HEK293 (cell line): Measurements from ENCODE around the gene RASA3.

Source experiments
- CTCF ChIA-PET: fragments of 350-600 bp; formaldehyde crosslinking; extraction: SDS; loops from one replicate; lab custom pipeline; 2021; ENCODE audit warnings: antibody characterized with exemption; lab: Yijun Ruan, JAX
- POLR2A ChIA-PET: fragments of 300-600 bp; formaldehyde crosslinking; extraction: SDS; loops from one replicate; lab custom pipeline; 2020; ENCODE audit warnings: antibody characterized with exemption, inconsistent platforms; lab: Yijun Ruan, JAX
- H3K27ac ChIP-seq: fragments of 200-500 bp; sonication (Bioruptor generic); 2 replicates; pipeline ENCODE4 v1.5.1; 2014; ENCODE audit warnings: low read depth, low read length, control low read depth, inconsistent platforms; ENCODE audit errors: extremely low read depth
- H3K36me3 ChIP-seq, 2 experiments: fragments of 200-500 bp in 1 of 2; sonication (Bioruptor generic) in 1 of 2; 1 replicate in 1 of 2; 2 replicates in 1 of 2; pipeline ENCODE4 v1.5.1; 2014 to 2017; ENCODE audit warnings: inconsistent platforms in 2 of 2, low read length in 2 of 2; ENCODE audit not compliant: control insufficient read depth in 2 of 2, insufficient read depth in 1 of 2
- H3K4me1 ChIP-seq: fragments of 200-500 bp; sonication (Bioruptor generic); 2 replicates; pipeline ENCODE4 v1.5.1; 2014; ENCODE audit warnings: mild to moderate bottlenecking, low read length, inconsistent platforms; ENCODE audit not compliant: control insufficient read depth, insufficient read depth
- H3K4me3 ChIP-seq: 2 replicates; pipeline ENCODE4 v1.5.1; 2011; ENCODE audit warnings: low read depth, mild to moderate bottlenecking, control low read depth, low read length, moderate library complexity
- H3K9me3 ChIP-seq: fragments of 200-500 bp; sonication (Bioruptor generic); 2 replicates; pipeline ENCODE4 v1.5.1; 2014; ENCODE audit warnings: low read depth, low read length, inconsistent platforms; ENCODE audit not compliant: control insufficient read depth, insufficient read depth
- EGR2 ChIP-seq: fragments of 450-650 bp; formaldehyde crosslinking; IDR thresholded peaks from 2 replicates; pipeline ENCODE4 v1.5.1; 2016; ENCODE audit warnings: low read depth, missing biosample characterization, missing genetic modification characterization
- HOXC10 ChIP-seq: sonication (generic); formaldehyde crosslinking; IDR thresholded peaks from 2 replicates; pipeline ENCODE4 v1.8.1; 2023; ENCODE audit warnings: mild to moderate bottlenecking, missing genetic modification reagents
- KLF17 ChIP-seq: fragments of 450-650 bp; formaldehyde crosslinking; IDR thresholded peaks from 2 replicates; pipeline ENCODE4 v1.5.1; 2016; ENCODE audit warnings: missing biosample characterization, missing genetic modification characterization
- OSR2 ChIP-seq: fragments of 450-650 bp; formaldehyde crosslinking; IDR thresholded peaks from 2 replicates; pipeline ENCODE4 v1.5.1; 2016; ENCODE audit warnings: missing biosample characterization, missing genetic modification characterization
- PRDM10 ChIP-seq: fragments of 450-650 bp; formaldehyde crosslinking; IDR thresholded peaks from 2 replicates; pipeline ENCODE4 v1.5.1; 2016; ENCODE audit warnings: missing biosample characterization, missing genetic modification characterization
- SCRT2 ChIP-seq: fragments of 450-650 bp; formaldehyde crosslinking; IDR thresholded peaks from 2 replicates; pipeline ENCODE4 v1.5.1; 2016; ENCODE audit warnings: missing biosample characterization, missing genetic modification characterization
- ZFHX2 ChIP-seq: fragments of 450-650 bp; formaldehyde crosslinking; conservative IDR thresholded peaks from 2 replicates; pipeline ENCODE4 v1.5.1; 2016; ENCODE audit warnings: missing biosample characterization, missing genetic modification characterization
- ZIC2 ChIP-seq: fragments of 450-650 bp; formaldehyde crosslinking; IDR thresholded peaks from 2 replicates; pipeline ENCODE4 v1.5.1; 2016; ENCODE audit warnings: missing biosample characterization, missing genetic modification characterization
- ZNF16 ChIP-seq: fragments of 450-650 bp; formaldehyde crosslinking; IDR thresholded peaks from 2 replicates; pipeline ENCODE4 v1.5.1; 2016; ENCODE audit warnings: low read depth, missing biosample characterization, missing genetic modification characterization
- ZNF292 ChIP-seq: fragments of 450-650 bp; formaldehyde crosslinking; IDR thresholded peaks from 2 replicates; pipeline ENCODE4 v1.5.1; 2016; ENCODE audit warnings: low read depth, missing biosample characterization, missing genetic modification characterization, borderline replicate concordance
- ZNF548 ChIP-seq: fragments of 450-650 bp; formaldehyde crosslinking; IDR thresholded peaks from 2 replicates; pipeline ENCODE4 v1.5.1; 2016; ENCODE audit warnings: missing biosample characterization, missing genetic modification characterization
- ZNF660 ChIP-seq: fragments of 450-650 bp; IDR thresholded peaks from 2 replicates; pipeline ENCODE4 v1.5.1; 2018; ENCODE audit warnings: missing biosample characterization, mild to moderate bottlenecking, missing genetic modification characterization
- ZNF664 ChIP-seq: fragments of 450-650 bp; formaldehyde crosslinking; IDR thresholded peaks from 2 replicates; pipeline ENCODE4 v1.5.1; 2016; ENCODE audit warnings: missing biosample characterization, missing genetic modification characterization
- TF ChIP-seq, protein P1 (sequence below): fragments of 450-650 bp; formaldehyde crosslinking; IDR thresholded peaks from 2 replicates; pipeline ENCODE4 v1.5.1; 2016; ENCODE audit warnings: missing biosample characterization, missing genetic modification characterization

Gene RASA3

DNA sequence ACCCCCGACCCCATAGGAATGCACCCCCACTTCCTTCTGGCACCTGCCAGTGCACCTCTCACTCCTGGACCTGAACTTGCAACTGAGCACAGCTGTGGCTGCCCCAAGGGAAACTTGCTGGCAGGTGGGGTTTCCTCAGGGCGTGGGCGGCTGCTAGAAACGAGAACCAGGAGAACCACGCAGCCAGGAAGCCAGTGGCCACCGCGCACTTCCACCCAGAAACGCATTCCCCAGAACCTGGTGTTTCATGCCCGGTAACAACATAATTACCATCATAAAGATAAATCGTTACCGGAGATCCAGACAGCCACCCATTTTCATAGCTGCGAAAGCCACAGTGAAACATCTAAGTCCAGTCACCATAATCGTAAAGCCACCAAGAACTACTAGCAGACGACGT lies 83.4 kb downstream of the RASA3 start:
- ChIA-PET POLR2A (no interaction called here), CTCF (no interaction called here)
- Histone ChIP-seq H3K9me3 (no peaks in the 10 kb centered on the region), H3K4me3 (no peak overlapping the region), H3K27ac (no peak overlapping the region), H3K4me1 (no peaks in the 10 kb centered on the region)
- peak; percentile 53 for TF ChIP-seq ZFHX2
- 0 out of 2 replicates have a peak, but pooled peaks have one; percentile 9 for TF ChIP-seq EGR2 (tag by site-specific recombination)
- 0 out of 2 replicates have a peak, but pooled peaks have one; percentile 36 for TF ChIP-seq OSR2 (tag by site-specific recombination)
- TF ChIP-seq ZNF548 (tag by site-specific recombination): no peak
- TF ChIP-seq, all 188 proteins: peak for 3
- H3K36me3 ChIP-seq: no peaks in the 10 kb centered on the region

DNA sequence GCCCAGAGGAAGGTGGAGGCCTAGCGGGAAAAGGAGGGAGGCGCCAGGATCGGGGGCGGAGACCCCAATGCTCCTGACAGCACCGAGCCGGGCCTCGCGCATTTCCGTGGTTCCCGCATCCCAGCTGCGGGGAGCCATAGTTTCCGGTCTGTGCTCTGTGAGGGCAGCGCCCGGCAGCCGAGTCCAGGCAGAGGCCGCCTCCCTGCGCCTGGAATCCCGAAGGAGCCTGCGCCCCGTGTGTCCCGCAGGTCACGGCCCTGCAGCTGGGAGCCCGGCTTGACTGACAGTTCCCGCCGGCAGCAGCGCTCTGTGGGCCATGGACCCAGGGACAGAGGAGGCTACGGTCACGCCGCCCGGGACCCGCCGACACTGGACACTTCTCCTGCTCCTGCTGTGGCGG lies 84.0 kb downstream of the RASA3 start:
- no peak overlapping the region for H3K27ac ChIP-seq
- POLR2A ChIA-PET: no interaction called here
- H3K4me1 ChIP-seq: no peaks in the 10 kb centered on the region
- TF ChIP-seq HOXC10 (CRISPR knock-in tag): no peak
- no peak for TF ChIP-seq EGR2 (tag by site-specific recombination)
- TF ChIP-seq ZNF664 (tag by site-specific recombination): no peak
- no peak overlapping the region for H3K4me3 ChIP-seq
- CTCF ChIA-PET: no interaction called here
- H3K9me3 ChIP-seq: no peaks in the 10 kb centered on the region
- no peaks in the 10 kb centered on the region for H3K36me3 ChIP-seq

DNA sequence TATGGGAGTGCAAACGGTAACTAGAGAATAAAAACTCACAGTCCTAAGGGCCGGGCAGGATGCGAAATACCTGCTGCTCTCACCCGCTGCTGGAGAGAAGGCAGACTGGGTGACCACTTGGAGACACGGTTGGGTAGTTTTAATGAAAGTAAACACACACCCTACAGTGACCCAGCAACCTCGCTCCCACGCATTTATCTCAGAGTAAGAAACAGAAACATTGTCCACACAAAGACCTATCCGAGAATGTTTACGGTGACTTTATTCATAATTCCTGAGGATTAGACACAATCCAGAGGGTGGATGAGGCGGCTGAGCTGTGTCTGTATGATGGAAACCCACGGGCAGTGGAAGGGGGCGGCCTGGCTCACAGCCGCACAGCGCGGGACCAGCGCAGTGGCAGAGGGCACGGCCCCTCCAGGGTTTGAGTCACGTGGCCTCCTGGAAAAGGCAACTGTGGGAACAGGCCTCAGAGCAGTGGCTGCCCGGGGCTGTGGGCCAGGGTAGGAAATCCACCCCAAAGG lies 85.0 kb downstream of the RASA3 start:
- Histone ChIP-seq H3K4me1 (no peaks in the 10 kb centered on the region), H3K4me3 (no peak overlapping the region), H3K9me3 (no peaks in the 10 kb centered on the region), H3K27ac (no peak overlapping the region), H3K36me3 (no peaks in the 10 kb centered on the region)
- POLR2A ChIA-PET: no interaction called here
- CTCF ChIA-PET: no interaction called here
- TF ChIP-seq ZIC2 (tag by site-specific recombination): peak; percentile 90
- no peak for TF ChIP-seq ZNF292 (tag by site-specific recombination)
- 0 out of 2 replicates have a peak, but pooled peaks have one; percentile 36 for TF ChIP-seq ZFHX2
- TF ChIP-seq ZNF660 (tag by site-specific recombination): no peak
- peak; percentile 36; the same call in 1 of the 2 replicates for TF ChIP-seq SCRT2 (tag by site-specific recombination)
- peak; percentile 85 for TF ChIP-seq KLF17 (tag by site-specific recombination)
- peak; percentile 51 for TF ChIP-seq EGR2 (tag by site-specific recombination)
- TF ChIP-seq, all 188 proteins: peak for 5

GRCh38 chr13:114046431-114046975 lies 85.9 kb downstream of the RASA3 start:
- CTCF ChIA-PET: interaction anchor here (1.1 kb wide), 1 partner anchor 10 kb away, joined by 5 read pairs; no protein-coding TSS in a partner anchor
- TF ChIP-seq PRDM10 (tag by site-specific recombination) (no peak), ZIC2 (tag by site-specific recombination) (no peak), ZNF16 (tag by site-specific recombination) (no peak)
- TF ChIP-seq, protein P1, sequence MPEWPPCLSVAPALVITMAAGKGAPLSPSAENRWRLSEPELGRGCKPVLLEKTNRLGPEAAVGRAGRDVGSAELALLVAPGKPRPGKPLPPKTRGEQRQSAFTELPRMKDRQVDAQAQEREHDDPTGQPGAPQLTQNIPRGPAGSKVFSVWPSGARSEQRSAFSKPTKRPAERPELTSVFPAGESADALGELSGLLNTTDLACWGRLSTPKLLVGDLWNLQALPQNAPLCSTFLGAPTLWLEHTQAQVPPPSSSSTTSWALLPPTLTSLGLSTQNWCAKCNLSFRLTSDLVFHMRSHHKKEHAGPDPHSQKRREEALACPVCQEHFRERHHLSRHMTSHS (tag by site-specific recombination): no peak
- Histone ChIP-seq H3K4me1 (no peaks in the 10 kb centered on the region), H3K27ac (no peak overlapping the region), H3K36me3 (no peaks in the 10 kb centered on the region), H3K4me3 (no peak overlapping the region), H3K9me3 (no peaks in the 10 kb centered on the region)
- POLR2A ChIA-PET: no interaction called here
